ENCODE measurements around the gene WWC1.

- TF ChIP-seq CTCF (IDR thresholded peaks at IDR 0.05; ENCODE audit: insufficient read depth, low read depth, low read length) = peak; percentile 6
- TF ChIP-seq EZH2 (IDR thresholded peaks at IDR 0.05; ENCODE audit: insufficient read depth, low read length) = no peak
Observed at GRCh38 chr5:168314735-168315411, 23.4 kb downstream of the WWC1 start.
